ENCODE results near the gene TTC36.
"Not testable (repeated sequence)": the region's sequence is repeated elsewhere in the genome, so short reads cannot be mapped to it uniquely, and the experiment has no call there.

GRCh38 chr11:118577995-118578394 lies 50.7 kb downstream of the TTC36 start:
- not testable (repeated sequence) for TF ChIP-seq EZH2phosphoT487 (IDR thresholded peaks at IDR 0.05; ENCODE audit: unreplicated experiment); ETS1 (IDR thresholded peaks at IDR 0.05); NANOG (IDR thresholded peaks at IDR 0.05; ENCODE audit: borderline replicate concordance); POLR2AphosphoS5 (IDR thresholded peaks at IDR 0.05; ENCODE audit: low read depth); EZH2 (IDR thresholded peaks at IDR 0.05; ENCODE audit: low read depth, unreplicated experiment); CREB1 (CRISPR knock-in tag; IDR thresholded peaks at IDR 0.05; ENCODE audit: low read depth); STAT1 (IDR thresholded peaks at IDR 0.05; ENCODE audit: unreplicated experiment); ZNF114 (CRISPR knock-in tag; IDR thresholded peaks at IDR 0.05); JUNB (IDR thresholded peaks at IDR 0.05; ENCODE audit: unreplicated experiment); ZNF331 (CRISPR knock-in tag; IDR thresholded peaks at IDR 0.05; ENCODE audit: low read depth)
- TF ChIP-seq, protein P1, sequence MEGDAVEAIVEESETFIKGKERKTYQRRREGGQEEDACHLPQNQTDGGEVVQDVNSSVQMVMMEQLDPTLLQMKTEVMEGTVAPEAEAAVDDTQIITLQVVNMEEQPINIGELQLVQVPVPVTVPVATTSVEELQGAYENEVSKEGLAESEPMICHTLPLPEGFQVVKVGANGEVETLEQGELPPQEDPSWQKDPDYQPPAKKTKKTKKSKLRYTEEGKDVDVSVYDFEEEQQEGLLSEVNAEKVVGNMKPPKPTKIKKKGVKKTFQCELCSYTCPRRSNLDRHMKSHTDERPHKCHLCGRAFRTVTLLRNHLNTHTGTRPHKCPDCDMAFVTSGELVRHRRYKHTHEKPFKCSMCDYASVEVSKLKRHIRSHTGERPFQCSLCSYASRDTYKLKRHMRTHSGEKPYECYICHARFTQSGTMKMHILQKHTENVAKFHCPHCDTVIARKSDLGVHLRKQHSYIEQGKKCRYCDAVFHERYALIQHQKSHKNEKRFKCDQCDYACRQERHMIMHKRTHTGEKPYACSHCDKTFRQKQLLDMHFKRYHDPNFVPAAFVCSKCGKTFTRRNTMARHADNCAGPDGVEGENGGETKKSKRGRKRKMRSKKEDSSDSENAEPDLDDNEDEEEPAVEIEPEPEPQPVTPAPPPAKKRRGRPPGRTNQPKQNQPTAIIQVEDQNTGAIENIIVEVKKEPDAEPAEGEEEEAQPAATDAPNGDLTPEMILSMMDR (conservative IDR thresholded peaks at IDR 0.05; ENCODE audit: low read depth in 2 of 2) = not testable (repeated sequence)
- TF ChIP-seq, protein P2, sequence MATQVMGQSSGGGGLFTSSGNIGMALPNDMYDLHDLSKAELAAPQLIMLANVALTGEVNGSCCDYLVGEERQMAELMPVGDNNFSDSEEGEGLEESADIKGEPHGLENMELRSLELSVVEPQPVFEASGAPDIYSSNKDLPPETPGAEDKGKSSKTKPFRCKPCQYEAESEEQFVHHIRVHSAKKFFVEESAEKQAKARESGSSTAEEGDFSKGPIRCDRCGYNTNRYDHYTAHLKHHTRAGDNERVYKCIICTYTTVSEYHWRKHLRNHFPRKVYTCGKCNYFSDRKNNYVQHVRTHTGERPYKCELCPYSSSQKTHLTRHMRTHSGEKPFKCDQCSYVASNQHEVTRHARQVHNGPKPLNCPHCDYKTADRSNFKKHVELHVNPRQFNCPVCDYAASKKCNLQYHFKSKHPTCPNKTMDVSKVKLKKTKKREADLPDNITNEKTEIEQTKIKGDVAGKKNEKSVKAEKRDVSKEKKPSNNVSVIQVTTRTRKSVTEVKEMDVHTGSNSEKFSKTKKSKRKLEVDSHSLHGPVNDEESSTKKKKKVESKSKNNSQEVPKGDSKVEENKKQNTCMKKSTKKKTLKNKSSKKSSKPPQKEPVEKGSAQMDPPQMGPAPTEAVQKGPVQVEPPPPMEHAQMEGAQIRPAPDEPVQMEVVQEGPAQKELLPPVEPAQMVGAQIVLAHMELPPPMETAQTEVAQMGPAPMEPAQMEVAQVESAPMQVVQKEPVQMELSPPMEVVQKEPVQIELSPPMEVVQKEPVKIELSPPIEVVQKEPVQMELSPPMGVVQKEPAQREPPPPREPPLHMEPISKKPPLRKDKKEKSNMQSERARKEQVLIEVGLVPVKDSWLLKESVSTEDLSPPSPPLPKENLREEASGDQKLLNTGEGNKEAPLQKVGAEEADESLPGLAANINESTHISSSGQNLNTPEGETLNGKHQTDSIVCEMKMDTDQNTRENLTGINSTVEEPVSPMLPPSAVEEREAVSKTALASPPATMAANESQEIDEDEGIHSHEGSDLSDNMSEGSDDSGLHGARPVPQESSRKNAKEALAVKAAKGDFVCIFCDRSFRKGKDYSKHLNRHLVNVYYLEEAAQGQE (IDR thresholded peaks at IDR 0.05; ENCODE audit: unreplicated experiment) = not testable (repeated sequence)
- TF ChIP-seq, protein P3, sequence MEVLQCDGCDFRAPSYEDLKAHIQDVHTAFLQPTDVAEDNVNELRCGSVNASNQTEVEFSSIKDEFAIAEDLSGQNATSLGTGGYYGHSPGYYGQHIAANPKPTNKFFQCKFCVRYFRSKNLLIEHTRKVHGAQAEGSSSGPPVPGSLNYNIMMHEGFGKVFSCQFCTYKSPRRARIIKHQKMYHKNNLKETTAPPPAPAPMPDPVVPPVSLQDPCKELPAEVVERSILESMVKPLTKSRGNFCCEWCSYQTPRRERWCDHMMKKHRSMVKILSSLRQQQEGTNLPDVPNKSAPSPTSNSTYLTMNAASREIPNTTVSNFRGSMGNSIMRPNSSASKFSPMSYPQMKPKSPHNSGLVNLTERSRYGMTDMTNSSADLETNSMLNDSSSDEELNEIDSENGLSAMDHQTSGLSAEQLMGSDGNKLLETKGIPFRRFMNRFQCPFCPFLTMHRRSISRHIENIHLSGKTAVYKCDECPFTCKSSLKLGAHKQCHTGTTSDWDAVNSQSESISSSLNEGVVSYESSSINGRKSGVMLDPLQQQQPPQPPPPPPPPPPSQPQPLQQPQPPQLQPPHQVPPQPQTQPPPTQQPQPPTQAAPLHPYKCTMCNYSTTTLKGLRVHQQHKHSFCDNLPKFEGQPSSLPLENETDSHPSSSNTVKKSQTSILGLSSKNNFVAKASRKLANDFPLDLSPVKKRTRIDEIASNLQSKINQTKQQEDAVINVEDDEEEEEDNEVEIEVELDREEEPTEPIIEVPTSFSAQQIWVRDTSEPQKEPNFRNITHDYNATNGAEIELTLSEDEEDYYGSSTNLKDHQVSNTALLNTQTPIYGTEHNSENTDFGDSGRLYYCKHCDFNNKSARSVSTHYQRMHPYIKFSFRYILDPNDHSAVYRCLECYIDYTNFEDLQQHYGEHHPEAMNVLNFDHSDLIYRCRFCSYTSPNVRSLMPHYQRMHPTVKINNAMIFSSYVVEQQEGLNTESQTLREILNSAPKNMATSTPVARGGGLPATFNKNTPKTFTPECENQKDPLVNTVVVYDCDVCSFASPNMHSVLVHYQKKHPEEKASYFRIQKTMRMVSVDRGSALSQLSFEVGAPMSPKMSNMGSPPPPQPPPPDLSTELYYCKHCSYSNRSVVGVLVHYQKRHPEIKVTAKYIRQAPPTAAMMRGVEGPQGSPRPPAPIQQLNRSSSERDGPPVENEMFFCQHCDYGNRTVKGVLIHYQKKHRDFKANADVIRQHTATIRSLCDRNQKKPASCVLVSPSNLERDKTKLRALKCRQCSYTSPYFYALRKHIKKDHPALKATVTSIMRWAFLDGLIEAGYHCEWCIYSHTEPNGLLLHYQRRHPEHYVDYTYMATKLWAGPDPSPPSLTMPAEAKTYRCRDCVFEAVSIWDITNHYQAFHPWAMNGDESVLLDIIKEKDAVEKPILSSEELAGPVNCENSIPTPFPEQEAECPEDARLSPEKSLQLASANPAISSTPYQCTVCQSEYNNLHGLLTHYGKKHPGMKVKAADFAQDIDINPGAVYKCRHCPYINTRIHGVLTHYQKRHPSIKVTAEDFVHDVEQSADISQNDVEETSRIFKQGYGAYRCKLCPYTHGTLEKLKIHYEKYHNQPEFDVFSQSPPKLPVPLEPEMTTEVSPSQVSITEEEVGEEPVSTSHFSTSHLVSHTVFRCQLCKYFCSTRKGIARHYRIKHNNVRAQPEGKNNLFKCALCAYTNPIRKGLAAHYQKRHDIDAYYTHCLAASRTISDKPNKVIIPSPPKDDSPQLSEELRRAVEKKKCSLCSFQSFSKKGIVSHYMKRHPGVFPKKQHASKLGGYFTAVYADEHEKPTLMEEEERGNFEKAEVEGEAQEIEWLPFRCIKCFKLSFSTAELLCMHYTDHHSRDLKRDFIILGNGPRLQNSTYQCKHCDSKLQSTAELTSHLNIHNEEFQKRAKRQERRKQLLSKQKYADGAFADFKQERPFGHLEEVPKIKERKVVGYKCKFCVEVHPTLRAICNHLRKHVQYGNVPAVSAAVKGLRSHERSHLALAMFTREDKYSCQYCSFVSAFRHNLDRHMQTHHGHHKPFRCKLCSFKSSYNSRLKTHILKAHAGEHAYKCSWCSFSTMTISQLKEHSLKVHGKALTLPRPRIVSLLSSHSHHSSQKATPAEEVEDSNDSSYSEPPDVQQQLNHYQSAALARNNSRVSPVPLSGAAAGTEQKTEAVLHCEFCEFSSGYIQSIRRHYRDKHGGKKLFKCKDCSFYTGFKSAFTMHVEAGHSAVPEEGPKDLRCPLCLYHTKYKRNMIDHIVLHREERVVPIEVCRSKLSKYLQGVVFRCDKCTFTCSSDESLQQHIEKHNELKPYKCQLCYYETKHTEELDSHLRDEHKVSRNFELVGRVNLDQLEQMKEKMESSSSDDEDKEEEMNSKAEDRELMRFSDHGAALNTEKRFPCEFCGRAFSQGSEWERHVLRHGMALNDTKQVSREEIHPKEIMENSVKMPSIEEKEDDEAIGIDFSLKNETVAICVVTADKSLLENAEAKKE (CRISPR knock-in tag; IDR thresholded peaks at IDR 0.05) = not testable (repeated sequence)

Data from GM23338 (cell line).